RWPE2 (cell line): ENCODE measurements around the gene EHBP1.
A peak's percentile ranks its signal among the peaks of the same experiment; 100 is the strongest.

Experiments
- ATAC-seq: fragments of 200-7000 bp; cut with Tn5 transposase; 3 replicates; pipeline ENCODE4 v1.9.1; 2021; ENCODE audit warnings: low read depth
- DNase-seq: peaks from one replicate; pipeline ENCODE4 v3.0.0-alpha.2; 2020; ENCODE audit warnings: low spot score
- H3K27ac ChIP-seq: fragments of 450-650 bp; 2 replicates; pipeline ENCODE4 v1.5.1; 2017; ENCODE audit warnings: mild to moderate bottlenecking; ENCODE audit not compliant: poor library complexity, severe bottlenecking
- H3K27me3 ChIP-seq: fragments of 250-450 bp; sonication (Bioruptor Pico); 2 replicates; pipeline ENCODE4 v1.5.1; 2021; ENCODE audit warnings: mild to moderate bottlenecking, moderate library complexity; ENCODE audit not compliant: insufficient read depth, poor library complexity, severe bottlenecking
- H3K36me3 ChIP-seq: fragments of 250-450 bp; sonication (Bioruptor Pico); 2 replicates; pipeline ENCODE4 v1.5.1; 2020; ENCODE audit warnings: low read depth, mild to moderate bottlenecking, moderate library complexity
- H3K4me1 ChIP-seq: fragments of 250-450 bp; sonication (Bioruptor Pico); 2 replicates; pipeline ENCODE4 v1.5.1; 2021; ENCODE audit warnings: mild to moderate bottlenecking, moderate library complexity; ENCODE audit not compliant: insufficient read depth, poor library complexity, severe bottlenecking
- H3K4me3 ChIP-seq: fragments of 250-450 bp; sonication (Bioruptor Pico); 2 replicates; pipeline ENCODE4 v1.5.1; 2021; ENCODE audit warnings: mild to moderate bottlenecking, moderate library complexity; ENCODE audit not compliant: severe bottlenecking
- H3K9me3 ChIP-seq: fragments of 250-450 bp; sonication (Bioruptor Pico); 2 replicates; pipeline ENCODE4 v1.5.1; 2021; ENCODE audit warnings: mild to moderate bottlenecking, moderate library complexity; ENCODE audit not compliant: severe bottlenecking
- TF ChIP-seq, protein P1 (sequence below): fragments of 450-650 bp; IDR thresholded peaks from one replicate; pipeline ENCODE4 v1.5.1; 2017; ENCODE audit warnings: mild to moderate bottlenecking, moderate library complexity; ENCODE audit not compliant: poor library complexity, severe bottlenecking

Gene EHBP1

DNA sequence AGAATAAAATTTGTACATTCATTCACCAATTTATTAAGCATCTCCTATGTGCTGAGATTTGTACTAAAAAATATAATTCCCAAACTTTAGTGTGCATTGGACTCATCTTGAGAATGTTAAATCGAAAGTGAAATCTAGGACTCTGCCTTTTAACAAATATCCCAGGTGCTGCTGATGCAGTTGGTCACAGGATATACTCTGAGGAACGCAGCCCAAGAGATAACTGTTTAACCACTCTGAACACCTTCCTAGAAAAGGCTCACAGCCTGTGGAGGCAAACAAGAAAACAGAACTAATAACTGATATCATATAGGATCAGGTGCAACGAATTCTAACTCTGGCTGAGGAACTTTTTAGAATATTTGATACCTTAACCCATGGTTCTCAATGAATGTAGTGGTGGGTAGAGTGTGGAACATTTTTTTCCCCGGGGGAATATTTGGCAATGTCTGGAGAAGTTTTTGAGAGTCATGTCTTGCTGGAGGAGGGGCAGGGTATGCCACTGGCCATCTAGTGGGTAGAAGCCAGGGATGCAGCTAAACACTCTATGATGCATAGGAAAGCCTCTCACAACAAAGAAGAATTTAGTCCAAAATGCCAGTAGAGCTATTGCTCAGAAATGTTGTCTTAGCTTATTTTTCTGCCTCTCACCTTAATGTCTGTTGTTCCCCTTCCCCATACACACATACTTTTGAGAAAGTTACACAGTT is 96.5 kb downstream of the EHBP1 start:
- ATAC-seq = peak; percentile 58; the same call in 2 of the 3 replicates
- H3K4me3 ChIP-seq = no peak overlapping the region
- no peak for DNase-seq

DNA sequence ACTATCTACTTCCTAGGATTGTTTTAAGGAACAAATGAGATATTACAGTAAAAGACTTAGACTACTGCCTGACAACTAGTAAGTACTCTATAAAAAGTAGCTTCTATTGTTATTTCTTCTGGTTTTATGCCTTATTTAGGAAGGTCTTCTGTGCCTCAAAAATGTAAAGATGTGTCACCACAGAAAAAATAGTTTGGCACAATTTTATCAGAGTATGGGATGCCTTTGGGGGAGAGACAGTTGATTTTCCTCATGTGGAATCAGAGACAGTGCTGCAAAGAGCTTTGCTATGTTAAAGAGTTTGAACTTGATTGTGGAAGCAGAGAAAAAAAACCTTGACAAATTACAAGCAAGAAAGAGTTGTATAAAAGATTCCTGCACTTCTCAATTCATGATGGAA is 98.4 kb downstream of the EHBP1 start:
- no peaks in the 10 kb centered on the region for H3K27me3 ChIP-seq
- ATAC-seq (no peak), DNase-seq (no peak)
- TF ChIP-seq, protein P1, sequence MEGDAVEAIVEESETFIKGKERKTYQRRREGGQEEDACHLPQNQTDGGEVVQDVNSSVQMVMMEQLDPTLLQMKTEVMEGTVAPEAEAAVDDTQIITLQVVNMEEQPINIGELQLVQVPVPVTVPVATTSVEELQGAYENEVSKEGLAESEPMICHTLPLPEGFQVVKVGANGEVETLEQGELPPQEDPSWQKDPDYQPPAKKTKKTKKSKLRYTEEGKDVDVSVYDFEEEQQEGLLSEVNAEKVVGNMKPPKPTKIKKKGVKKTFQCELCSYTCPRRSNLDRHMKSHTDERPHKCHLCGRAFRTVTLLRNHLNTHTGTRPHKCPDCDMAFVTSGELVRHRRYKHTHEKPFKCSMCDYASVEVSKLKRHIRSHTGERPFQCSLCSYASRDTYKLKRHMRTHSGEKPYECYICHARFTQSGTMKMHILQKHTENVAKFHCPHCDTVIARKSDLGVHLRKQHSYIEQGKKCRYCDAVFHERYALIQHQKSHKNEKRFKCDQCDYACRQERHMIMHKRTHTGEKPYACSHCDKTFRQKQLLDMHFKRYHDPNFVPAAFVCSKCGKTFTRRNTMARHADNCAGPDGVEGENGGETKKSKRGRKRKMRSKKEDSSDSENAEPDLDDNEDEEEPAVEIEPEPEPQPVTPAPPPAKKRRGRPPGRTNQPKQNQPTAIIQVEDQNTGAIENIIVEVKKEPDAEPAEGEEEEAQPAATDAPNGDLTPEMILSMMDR = no peak
- no peak overlapping the region for H3K27ac ChIP-seq
- no peak overlapping the region for H3K4me3 ChIP-seq
- H3K36me3 ChIP-seq = peaks cover 29% of the 10 kb centered on the region
- no peaks in the 10 kb centered on the region for H3K9me3 ChIP-seq
- peaks cover 5% of the 10 kb centered on the region for H3K4me1 ChIP-seq

More for the DNA sequence above, 96.5 kb downstream of the EHBP1 start:
- H3K36me3 ChIP-seq = peaks cover 25% of the 10 kb centered on the region
- TF ChIP-seq, protein P1 = peak; percentile 17
- no peak overlapping the region for H3K27ac ChIP-seq
- no peaks in the 10 kb centered on the region for H3K9me3 ChIP-seq
- H3K27me3 ChIP-seq = no peaks in the 10 kb centered on the region
- H3K4me1 ChIP-seq = peaks cover 5% of the 10 kb centered on the region

DNA sequence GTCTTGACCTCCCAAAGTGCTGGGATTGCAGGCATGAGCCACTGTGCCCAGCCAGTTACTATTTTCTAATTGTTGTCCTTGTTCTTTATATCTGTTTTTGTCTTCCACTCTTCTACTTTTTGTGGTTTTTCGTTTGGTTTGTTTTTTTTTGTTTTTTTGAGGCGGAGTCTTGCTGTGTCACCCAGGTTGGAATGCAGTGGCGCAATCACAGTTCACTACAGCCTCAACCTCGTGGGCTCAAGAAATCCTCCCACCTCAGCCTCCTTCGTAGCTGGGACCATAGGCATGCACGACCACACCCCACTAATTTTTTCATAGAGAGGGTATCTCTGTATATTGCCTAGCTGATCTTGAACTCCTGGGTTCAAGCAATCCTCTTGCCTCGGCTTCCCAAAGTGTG is 100.7 kb downstream of the EHBP1 start:
- no peak overlapping the region for H3K27ac ChIP-seq
- H3K36me3 ChIP-seq = peaks cover 20% of the 10 kb centered on the region
- peaks cover 3% of the 10 kb centered on the region for H3K4me1 ChIP-seq
- TF ChIP-seq, protein P1 = no peak
- H3K27me3 ChIP-seq = no peaks in the 10 kb centered on the region
- ATAC-seq (no peak), DNase-seq (no peak)
- no peak overlapping the region for H3K4me3 ChIP-seq
- H3K9me3 ChIP-seq = no peaks in the 10 kb centered on the region

DNA sequence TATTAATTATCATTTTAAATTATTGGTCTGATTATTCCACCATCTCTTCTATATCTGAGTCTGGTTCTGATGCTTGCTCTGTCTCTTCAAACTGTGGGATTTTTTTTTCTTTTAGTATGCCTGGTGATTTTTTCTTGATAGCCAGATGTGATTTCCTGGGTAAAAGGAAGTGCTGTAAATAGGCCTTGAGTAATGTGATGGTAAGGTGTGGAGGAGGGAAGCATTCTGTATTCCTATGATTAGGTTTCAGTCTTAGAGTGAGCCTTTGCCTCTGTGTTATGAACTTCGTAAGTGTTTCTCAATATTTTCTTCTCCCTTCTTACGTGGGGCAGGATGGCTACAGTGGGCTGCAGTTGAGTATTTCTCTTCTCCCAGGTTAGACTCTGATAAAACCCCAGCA is 103.0 kb downstream of the EHBP1 start:
- H3K4me1 ChIP-seq = no peaks in the 10 kb centered on the region
- DNase-seq (no peak), ATAC-seq (no peak)
- H3K4me3 ChIP-seq = no peak overlapping the region
- H3K27ac ChIP-seq = no peak overlapping the region
- H3K36me3 ChIP-seq = peaks cover 14% of the 10 kb centered on the region
- no peaks in the 10 kb centered on the region for H3K27me3 ChIP-seq
- TF ChIP-seq, protein P1 = no peak
- no peaks in the 10 kb centered on the region for H3K9me3 ChIP-seq

DNA sequence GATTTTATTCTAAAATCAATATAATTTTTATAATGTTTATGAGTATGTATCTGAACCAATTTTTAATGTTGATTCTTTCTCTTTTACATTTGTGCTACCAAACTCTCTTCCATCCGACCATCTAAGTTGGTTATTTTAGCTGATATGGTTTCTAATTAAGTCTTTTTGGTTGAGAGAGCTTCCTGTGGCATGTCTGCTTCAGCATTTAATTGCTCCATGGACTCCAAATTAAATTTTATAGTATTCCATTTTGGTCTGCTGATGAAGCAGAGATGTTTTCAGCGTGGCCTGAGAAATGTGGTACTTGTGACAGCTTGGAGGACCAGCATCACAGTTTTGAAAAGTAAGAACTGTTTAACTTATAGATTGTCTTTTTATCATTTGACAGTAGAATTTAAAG is 105.6 kb downstream of the EHBP1 start:
- TF ChIP-seq, protein P1 = no peak
- Histone ChIP-seq H3K9me3 (no peaks in the 10 kb centered on the region), H3K27me3 (no peaks in the 10 kb centered on the region), H3K4me3 (no peak overlapping the region), H3K4me1 (peaks cover 5% of the 10 kb centered on the region), H3K36me3 (peaks cover 10% of the 10 kb centered on the region), H3K27ac (no peak overlapping the region)
- ATAC-seq (no peak), DNase-seq (no peak)
